PC-3 (cell line): ENCODE results near the gene PLA2G4B.

Experiments
- EZH2phosphoT487 ChIP-seq: fragments of 300-600 bp; sonication (generic); IDR thresholded peaks from 2 replicates; pipeline ENCODE4 v1.6.1; 2018; ENCODE audit warnings: mild to moderate bottlenecking, antibody characterized with exemption, low read length, borderline replicate concordance
- TF ChIP-seq, protein P1 (sequence below): fragments of 300-600 bp; sonication (generic); conservative IDR thresholded peaks from 2 replicates; pipeline ENCODE4 v1.5.1; 2017; ENCODE audit warnings: antibody characterized with exemption, low read depth, mild to moderate bottlenecking, low read length

- TF ChIP-seq, protein P1, sequence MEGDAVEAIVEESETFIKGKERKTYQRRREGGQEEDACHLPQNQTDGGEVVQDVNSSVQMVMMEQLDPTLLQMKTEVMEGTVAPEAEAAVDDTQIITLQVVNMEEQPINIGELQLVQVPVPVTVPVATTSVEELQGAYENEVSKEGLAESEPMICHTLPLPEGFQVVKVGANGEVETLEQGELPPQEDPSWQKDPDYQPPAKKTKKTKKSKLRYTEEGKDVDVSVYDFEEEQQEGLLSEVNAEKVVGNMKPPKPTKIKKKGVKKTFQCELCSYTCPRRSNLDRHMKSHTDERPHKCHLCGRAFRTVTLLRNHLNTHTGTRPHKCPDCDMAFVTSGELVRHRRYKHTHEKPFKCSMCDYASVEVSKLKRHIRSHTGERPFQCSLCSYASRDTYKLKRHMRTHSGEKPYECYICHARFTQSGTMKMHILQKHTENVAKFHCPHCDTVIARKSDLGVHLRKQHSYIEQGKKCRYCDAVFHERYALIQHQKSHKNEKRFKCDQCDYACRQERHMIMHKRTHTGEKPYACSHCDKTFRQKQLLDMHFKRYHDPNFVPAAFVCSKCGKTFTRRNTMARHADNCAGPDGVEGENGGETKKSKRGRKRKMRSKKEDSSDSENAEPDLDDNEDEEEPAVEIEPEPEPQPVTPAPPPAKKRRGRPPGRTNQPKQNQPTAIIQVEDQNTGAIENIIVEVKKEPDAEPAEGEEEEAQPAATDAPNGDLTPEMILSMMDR = no peak
- TF ChIP-seq EZH2phosphoT487 = no peak
Measured at GRCh38 chr15:41848631-41849030, 10.0 kb downstream of the PLA2G4B start.
